GM18909 (cell line): ENCODE measurements around the gene FALEC.

ENCODE experiments used
- ATAC-seq: cut with Tn5 transposase; IDR thresholded peaks from one replicate; pipeline ENCODE4 v1.9.1; 2021; ENCODE audit warnings: mild to moderate bottlenecking; ENCODE audit not compliant: unreplicated experiment, poor library complexity

The FALEC gene

GRCh38 chr1:150582371-150582770 is 66.8 kb downstream of the FALEC start:
- ATAC-seq, result no peak
